Mucosa of stomach (tissue), 1 donor: ENCODE results near the gene ISYNA1.

Source experiments
- H3K27me3 ChIP-seq: one replicate; pipeline ENCODE4 v1.7.0; 2013; ENCODE audit warnings: mild to moderate bottlenecking, low read length; ENCODE audit not compliant: control insufficient read depth, insufficient read depth
- H3K36me3 ChIP-seq: one replicate; pipeline ENCODE4 v1.7.0; 2013; ENCODE audit warnings: low read length; ENCODE audit not compliant: control insufficient read depth, insufficient read depth
- H3K4me1 ChIP-seq: one replicate; pipeline ENCODE4 v1.7.0; 2013; ENCODE audit warnings: mild to moderate bottlenecking, low read length; ENCODE audit not compliant: control insufficient read depth, insufficient read depth
- H3K4me3 ChIP-seq: one replicate; pipeline ENCODE4 v1.7.0; 2013; ENCODE audit warnings: low read length
- H3K9ac ChIP-seq: one replicate; pipeline ENCODE4 v1.7.0; 2013; ENCODE audit warnings: mild to moderate bottlenecking, low read length, moderate library complexity
- H3K9me3 ChIP-seq: one replicate; pipeline ENCODE4 v1.7.0; 2013; ENCODE audit warnings: mild to moderate bottlenecking, low read length, moderate library complexity; ENCODE audit not compliant: control insufficient read depth
- donor health status: Pancreatic carcinoma.

ISYNA1 gene

DNA sequence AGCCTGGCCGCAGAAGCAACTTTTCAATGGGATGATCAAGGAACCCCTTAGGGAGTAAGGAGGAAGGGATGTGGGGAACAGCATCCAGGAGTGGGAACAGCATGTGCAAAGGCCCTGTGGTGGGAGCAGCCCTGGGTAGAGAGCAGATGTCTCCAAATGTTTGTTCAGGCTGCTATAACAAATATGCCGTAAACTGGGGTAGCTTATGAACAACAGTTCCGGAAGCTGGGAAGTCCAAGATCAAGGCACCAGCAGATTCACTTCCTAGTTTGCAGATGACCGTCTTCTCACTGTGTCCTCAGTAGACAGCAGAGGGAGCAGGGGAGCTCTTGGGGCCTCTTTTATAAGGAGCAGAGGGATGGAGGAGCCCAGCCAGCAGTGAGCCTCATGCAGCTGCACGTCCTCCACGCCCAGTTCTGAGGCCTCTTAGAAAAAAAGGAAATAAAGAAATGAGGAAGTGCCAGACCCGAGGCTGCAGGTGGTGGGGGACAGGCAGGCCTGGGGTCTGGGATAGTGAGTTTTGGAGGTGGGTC lies 36.3 kb downstream of the ISYNA1 start:
- Histone ChIP-seq H3K9ac (peak overlapping the region; percentile 51), H3K4me3 (no peak overlapping the region), H3K27me3 (peaks cover 8% of the 10 kb centered on the region), H3K36me3 (no peaks in the 10 kb centered on the region), H3K9me3 (no peaks in the 10 kb centered on the region), H3K4me1 (peaks cover 9% of the 10 kb centered on the region)

DNA sequence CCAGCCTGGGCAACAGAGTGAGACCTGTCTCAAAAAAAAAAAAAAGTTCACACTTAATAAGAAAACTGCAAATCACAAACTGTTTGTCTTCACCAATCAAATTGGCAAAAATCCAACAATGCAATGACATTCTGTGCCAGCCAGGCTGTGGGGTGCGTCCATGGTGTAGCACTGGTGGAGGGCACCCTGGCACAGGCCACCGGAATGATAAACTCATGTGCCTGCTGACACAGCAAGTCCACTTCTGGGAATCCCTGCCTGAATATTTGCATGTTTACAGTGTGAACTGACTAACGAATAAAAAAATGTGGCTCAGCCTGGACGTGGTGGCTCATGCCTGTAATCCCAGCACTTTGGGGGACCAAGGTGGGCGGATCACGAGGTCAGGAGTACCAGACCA lies 38.9 kb downstream of the ISYNA1 start:
- no peaks in the 10 kb centered on the region for H3K9me3 ChIP-seq
- peaks cover 9% of the 10 kb centered on the region for H3K4me1 ChIP-seq
- H3K9ac ChIP-seq = no peak overlapping the region
- H3K27me3 ChIP-seq = peaks cover 8% of the 10 kb centered on the region
- H3K4me3 ChIP-seq = no peak overlapping the region
- no peaks in the 10 kb centered on the region for H3K36me3 ChIP-seq

- Histone ChIP-seq H3K4me3 (no peak within 1 kb of the TSS), H3K27me3 (peaks cover 8% of the 10 kb centered on the region), H3K9ac (no peak within 1 kb of the TSS), H3K9me3 (no peaks in the 10 kb centered on the region), H3K4me1 (peaks cover 16% of the 10 kb centered on the region), H3K36me3 (no peaks in the 10 kb centered on the region)
Measured at GRCh38 chr19:18397242-18398202, 40.4 kb downstream of the ISYNA1 start, which contains the start of gene LRRC25. TSS of gene LRRC25 (minus strand) at chr19:18397622. CDS start at chr19:18396963, 659 bp downstream.

- H3K9ac ChIP-seq = no peak overlapping the region
- no peaks in the 10 kb centered on the region for H3K9me3 ChIP-seq
- no peaks in the 10 kb centered on the region for H3K36me3 ChIP-seq
- peaks cover 24% of the 10 kb centered on the region for H3K4me1 ChIP-seq
- H3K27me3 ChIP-seq = peaks cover 8% of the 10 kb centered on the region
- H3K4me3 ChIP-seq = no peak overlapping the region
Measured at GRCh38 chr19:18396471-18397241, 41.3 kb downstream of the ISYNA1 start.

- H3K27me3 ChIP-seq = peaks cover 8% of the 10 kb centered on the region
- no peaks in the 10 kb centered on the region for H3K9me3 ChIP-seq
- H3K4me1 ChIP-seq = peaks cover 24% of the 10 kb centered on the region
- H3K4me3 ChIP-seq = no peak overlapping the region
- no peaks in the 10 kb centered on the region for H3K36me3 ChIP-seq
- H3K9ac ChIP-seq = no peak overlapping the region
Measured at GRCh38 chr19:18393836-18394235, 44.1 kb downstream of the ISYNA1 start.

DNA sequence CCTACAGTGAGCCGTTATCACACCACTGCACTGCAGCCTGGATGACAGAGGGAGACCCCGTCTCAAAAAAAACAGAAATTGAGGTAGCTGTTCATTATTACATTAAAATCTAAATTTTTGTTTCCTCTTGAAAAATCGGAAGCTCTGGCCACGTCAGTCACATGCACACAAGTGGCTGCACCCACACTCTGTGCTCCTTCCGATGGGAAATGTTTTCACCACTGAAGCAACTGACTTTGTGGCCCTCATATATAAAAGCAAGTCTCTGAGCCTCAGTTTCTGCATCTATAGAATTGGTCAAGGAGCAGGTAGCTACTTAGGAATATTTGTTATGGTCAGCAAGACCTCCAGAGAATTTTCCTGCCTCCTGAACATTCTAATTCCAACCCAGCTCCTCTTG lies 45.0 kb downstream of the ISYNA1 start:
- peaks cover 8% of the 10 kb centered on the region for H3K27me3 ChIP-seq
- no peak overlapping the region for H3K4me3 ChIP-seq
- H3K36me3 ChIP-seq = no peaks in the 10 kb centered on the region
- no peak overlapping the region for H3K9ac ChIP-seq
- H3K4me1 ChIP-seq = peaks cover 25% of the 10 kb centered on the region
- H3K9me3 ChIP-seq = no peaks in the 10 kb centered on the region

- H3K9me3 ChIP-seq = no peaks in the 10 kb centered on the region
- no peak overlapping the region for H3K4me3 ChIP-seq
- H3K9ac ChIP-seq = no peak overlapping the region
- no peaks in the 10 kb centered on the region for H3K36me3 ChIP-seq
- H3K27me3 ChIP-seq = peaks cover 3% of the 10 kb centered on the region
- H3K4me1 ChIP-seq = peaks cover 27% of the 10 kb centered on the region
Measured at GRCh38 chr19:18392417-18392816, 45.5 kb downstream of the ISYNA1 start.

GRCh38 chr19:18391509-18392075 lies 46.3 kb downstream of the ISYNA1 start:
- Histone ChIP-seq H3K36me3 (no peaks in the 10 kb centered on the region), H3K9me3 (no peaks in the 10 kb centered on the region), H3K9ac (no peak overlapping the region), H3K4me3 (no peak overlapping the region), H3K27me3 (no peaks in the 10 kb centered on the region), H3K4me1 (peaks cover 29% of the 10 kb centered on the region)

GRCh38 chr19:18390065-18390907 lies 47.6 kb downstream of the ISYNA1 start:
- Histone ChIP-seq H3K36me3 (no peaks in the 10 kb centered on the region), H3K27me3 (no peaks in the 10 kb centered on the region), H3K4me3 (no peak overlapping the region), H3K9ac (no peak overlapping the region), H3K9me3 (no peaks in the 10 kb centered on the region), H3K4me1 (peaks cover 43% of the 10 kb centered on the region)

DNA sequence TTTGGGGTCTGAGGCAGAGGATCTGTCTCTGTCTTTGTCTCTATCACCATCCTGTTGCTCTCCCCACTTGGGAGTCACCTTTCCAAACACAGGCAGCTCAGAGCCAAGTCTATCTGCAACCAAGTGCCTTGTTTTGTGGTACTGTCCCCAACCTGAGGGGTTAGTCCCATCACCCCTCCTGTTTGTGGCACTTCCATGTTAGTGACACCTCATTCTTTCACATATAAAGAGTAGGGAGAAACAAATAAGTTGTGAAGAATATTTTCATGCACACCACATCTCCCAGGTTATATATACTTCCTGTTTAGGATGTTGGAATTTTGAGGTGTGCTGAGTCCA lies 48.2 kb downstream of the ISYNA1 start:
- peaks cover 48% of the 10 kb centered on the region for H3K4me1 ChIP-seq
- no peaks in the 10 kb centered on the region for H3K9me3 ChIP-seq
- no peak overlapping the region for H3K4me3 ChIP-seq
- H3K36me3 ChIP-seq = no peaks in the 10 kb centered on the region
- H3K27me3 ChIP-seq = no peaks in the 10 kb centered on the region
- H3K9ac ChIP-seq = no peak overlapping the region

GRCh38 chr19:18388960-18389725 lies 48.8 kb downstream of the ISYNA1 start:
- Histone ChIP-seq H3K9me3 (no peaks in the 10 kb centered on the region), H3K4me1 (peaks cover 52% of the 10 kb centered on the region), H3K36me3 (no peaks in the 10 kb centered on the region), H3K27me3 (no peaks in the 10 kb centered on the region), H3K4me3 (no peak overlapping the region), H3K9ac (no peak overlapping the region)
